DMS79 treated with DMSO at 0.1 percent for 48 hours (cell line): ENCODE results near the gene FAU.

Experiments
- DNase-seq: peaks from one replicate; lab custom pipeline; 2025; lab: John Stamatoyannopoulos, UW

The FAU gene

DNA sequence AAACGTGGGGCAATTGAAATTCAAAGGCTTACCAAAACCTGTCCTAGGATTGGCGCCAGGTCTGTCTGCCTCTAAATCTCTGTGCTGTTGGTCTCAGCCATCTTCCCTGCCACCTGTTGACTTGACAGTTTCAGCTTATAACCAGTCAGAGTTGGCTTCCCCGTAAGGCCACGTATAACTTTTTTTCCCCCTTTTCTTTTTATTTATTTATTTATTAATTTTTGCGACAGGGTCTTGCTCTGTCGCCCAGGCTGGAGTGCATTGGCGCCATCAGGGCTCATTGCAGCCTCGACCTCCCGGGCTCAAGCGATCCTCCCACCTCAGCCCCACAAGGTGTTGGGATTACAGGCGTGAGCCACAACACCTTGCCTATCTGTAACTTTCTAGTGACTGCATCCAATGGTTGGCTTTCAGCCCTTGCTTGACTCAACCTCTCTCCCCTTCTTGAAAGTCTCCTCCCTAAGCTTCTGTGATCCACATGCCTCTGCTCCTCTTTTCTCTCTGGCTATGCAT is 13.8 kb upstream of the FAU start:
- no peak for DNase-seq

DNA sequence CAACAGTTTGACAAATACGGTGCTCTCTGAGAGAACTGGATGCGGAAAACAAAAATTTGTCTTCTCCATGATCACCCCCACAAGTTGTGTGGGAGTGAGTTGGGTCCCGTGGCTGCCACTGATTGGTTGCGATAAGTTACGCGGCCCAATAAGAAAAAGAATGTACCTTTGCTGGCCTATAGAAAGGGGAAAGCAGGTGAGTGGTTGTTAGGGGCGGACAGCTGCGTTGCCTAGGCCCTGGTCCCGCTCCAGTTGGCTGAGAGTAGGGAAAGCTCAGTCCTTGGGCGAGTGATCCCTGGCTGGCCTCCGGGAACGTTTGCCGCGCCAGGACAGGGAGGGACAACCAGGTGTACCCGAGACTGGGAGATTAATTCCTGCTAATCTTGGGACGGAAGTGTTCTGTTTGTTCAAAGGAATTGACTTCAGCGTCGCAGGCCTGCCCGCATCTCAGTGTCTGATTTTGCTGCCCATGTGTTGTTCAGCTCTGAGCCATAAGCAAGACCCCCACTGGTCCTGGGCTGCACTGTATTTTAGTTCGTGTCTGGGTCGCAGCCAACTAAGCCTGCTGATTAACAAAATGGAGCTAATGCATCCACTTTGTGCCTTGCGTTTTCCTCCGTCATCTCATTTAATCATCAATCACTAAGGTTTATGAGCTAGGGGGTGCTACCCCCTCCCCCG is 13.2 kb upstream of the FAU start:
- peak; percentile 99 for DNase-seq

DNA sequence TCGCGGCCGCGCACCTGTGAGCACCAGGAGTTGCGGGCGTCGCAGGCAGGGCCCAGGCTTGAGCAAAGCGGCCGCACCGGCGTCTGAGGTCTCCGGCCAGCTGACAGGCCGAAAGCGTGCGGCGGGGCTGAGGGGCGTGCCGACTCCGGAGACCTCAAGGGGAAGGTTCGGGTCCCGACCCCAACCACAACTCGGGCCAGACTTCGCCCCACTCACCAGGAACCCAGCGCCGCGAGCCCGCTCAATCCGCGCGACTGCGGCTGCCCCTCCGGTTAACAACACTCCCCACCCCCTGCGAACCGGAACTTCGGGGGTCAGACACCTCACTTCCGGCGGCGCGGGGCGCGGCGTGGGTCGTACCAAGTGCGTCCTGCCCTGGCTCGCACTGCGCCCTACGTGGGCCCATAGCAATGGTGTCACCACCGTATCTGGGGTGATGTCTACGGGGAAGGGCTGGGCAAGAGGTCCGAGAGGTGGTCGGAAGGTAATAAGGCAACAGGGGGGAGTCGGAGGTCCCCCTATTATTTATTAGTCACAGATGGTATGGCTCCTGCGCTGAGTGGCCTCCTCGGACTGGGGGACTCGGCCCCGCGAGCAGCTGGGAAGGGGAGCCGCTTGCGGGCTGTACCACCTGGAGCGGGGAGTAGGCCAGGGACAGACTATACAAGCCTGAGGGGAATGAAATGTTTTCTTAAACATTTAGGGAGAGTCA is 12.5 kb upstream of the FAU start, which contains the start of gene SYVN1:
TSS of gene SYVN1 (minus strand) at position 280 of the 712 bp plus-strand sequence. CDS start 918 bp downstream, outside the sequence.
- peak; percentile 89 for DNase-seq

DNA sequence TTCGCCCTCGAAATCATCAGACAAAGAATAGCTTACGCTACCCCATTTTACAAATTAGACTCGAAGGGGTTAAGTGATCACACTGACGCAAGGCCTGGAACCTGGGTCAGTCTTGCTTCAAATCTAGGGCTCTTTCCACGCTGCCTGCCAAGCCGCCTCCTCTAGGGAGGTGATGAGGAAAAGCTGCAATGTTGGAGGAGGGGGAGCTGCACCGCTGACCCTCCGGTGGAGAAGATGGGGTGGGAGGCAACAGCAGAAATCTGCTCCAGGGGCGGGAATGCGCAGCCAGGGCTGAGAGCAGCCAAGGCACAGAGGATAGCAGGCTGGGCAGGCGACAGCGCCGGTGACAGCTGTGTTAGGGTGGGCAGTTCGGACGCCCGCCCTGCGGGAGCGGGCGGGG is 11.8 kb upstream of the FAU start:
- no peak for DNase-seq

DNA sequence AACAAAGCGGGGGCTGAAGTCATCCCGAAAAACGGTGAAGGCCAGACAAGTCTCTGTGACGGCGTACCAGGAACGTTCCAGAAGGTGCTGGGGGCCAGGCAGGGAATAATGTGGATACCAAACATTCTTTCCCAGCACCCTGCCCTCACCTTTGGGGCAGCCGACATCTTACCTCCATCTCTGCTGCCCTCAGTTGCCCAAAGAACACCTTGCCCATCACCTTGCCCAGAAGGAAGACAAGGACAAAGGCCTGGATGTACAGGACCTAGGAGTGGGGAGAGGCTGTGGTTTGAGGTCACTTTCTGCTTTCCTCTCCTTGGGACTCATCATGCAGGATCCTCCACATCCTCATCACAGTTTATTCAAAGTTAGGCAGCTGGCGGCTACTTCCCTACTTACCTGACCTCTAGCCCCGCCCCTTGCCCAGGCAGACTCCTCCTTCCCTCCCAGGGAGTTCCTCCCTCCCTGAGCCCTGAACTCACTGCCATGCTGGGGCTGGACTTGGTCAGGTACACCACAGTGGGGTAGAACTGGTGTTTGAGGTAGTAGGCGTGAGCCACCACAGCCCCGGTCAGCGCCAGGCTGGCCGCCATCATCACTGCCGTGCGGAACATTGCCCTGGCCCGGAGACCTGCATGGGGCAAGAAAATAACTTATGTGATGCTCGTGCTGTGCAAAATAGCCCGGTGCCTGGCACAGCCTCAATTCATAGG is 11.2 kb upstream of the FAU start:
- DNase-seq, result no peak

DNA sequence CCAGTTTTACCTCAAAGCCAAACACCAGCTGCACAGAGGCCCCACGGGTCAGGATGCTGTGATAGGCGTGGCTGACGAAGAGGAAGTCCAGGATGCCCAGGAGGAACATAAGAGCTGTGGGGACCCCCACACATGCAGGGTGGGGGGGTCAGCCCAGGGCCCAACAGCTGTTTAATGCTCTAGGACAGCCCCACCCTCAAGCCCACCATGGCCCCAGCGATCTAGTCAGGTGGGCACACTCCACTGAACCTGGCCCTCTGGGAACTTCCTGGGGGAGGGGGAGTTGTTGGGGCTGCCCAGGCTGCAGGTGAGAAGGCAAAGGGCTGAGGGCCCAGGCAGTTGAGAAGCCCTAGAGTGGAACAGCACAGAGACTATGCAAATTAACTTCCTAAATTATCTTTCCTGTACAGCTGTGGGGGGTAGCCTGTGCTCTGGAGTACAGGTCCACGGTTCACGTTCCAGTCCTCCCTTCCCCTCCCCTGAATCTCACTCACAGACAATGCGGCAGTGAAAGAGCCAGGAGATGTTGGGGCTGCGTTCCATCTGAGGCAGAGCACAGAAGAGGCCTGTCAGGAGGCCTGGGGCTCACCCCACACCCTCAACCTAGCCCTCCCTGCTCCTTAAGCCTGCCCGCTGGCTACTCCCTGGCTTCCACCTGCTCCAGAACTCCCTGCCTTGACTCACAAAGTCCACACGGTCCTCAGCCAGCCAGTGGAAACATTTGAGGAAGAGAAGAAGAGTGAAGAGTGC is 10.5 kb upstream of the FAU start:
- no peak for DNase-seq

DNA sequence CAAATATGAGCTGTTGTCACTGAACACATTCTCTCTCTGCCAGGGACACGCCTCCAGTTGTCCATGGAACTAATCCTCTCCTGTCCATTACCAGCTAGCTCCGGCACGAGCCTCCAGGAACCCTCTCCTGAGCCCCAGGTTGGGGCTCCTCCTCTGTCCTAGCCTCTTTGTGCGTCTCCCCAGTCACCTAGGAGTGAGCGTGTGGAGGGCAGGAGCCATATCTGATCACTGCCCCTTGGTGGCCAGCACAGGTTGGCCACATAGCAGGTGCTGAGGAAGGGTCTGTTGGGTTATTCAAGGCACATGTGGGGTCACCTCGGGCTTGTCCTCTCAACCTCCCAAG is 9.9 kb upstream of the FAU start:
- no peak for DNase-seq

DNA sequence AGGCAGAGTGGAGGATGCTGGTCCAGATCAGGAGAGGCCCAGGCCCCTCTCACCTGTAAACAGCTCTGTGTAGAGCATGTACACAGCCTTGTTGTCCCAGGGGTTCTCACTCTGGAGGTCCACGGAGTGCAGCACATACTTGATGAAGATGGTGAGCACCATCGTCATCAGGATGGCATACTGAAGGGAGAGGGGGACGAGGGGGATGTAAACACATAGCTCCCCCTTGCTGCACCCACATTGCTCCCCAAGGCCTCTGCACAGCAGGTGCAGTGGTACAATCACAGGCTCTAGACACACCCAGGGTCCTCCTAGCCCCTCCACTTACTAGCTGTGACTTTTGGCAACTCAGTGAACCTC is 9.5 kb upstream of the FAU start:
- DNase-seq, result no peak

DNA sequence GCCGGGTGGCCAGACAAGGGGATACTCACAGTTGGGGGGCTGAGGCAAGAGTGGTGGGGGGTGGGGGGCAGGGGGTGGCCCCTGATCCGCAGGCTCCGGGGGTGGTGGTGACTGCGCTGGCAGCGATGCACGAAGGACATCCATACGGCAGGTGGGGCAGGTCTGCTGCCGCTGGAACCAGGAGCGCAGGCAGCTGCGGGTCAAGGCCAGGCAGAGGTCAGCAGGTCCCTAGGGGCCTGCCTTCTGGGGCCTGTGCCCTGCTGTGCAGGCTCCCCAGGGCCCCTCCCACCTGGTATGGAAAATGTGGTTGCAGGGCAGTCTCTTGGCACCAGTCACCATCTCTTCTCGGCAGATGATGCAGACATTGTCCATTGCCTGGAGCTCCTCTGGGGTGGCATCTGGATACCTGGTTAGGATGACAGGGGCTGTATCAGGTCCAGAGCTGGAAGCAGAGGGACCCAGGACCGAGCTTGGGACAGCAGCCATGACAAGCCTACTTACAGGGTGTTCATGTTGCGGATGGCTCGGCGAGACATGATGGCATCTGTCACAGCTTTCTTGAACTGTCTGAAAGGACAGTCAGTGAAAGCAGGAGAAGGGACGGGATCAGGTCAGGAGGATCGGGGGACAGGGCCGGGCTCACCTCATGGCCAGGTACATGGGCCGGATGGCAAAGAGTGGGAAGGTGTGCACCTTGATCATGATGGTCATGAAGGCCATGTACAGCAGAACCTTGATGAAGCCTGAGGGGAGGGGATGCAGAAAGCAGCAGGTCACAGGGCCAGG is 8.9 kb upstream of the FAU start:
- no peak for DNase-seq

DNA sequence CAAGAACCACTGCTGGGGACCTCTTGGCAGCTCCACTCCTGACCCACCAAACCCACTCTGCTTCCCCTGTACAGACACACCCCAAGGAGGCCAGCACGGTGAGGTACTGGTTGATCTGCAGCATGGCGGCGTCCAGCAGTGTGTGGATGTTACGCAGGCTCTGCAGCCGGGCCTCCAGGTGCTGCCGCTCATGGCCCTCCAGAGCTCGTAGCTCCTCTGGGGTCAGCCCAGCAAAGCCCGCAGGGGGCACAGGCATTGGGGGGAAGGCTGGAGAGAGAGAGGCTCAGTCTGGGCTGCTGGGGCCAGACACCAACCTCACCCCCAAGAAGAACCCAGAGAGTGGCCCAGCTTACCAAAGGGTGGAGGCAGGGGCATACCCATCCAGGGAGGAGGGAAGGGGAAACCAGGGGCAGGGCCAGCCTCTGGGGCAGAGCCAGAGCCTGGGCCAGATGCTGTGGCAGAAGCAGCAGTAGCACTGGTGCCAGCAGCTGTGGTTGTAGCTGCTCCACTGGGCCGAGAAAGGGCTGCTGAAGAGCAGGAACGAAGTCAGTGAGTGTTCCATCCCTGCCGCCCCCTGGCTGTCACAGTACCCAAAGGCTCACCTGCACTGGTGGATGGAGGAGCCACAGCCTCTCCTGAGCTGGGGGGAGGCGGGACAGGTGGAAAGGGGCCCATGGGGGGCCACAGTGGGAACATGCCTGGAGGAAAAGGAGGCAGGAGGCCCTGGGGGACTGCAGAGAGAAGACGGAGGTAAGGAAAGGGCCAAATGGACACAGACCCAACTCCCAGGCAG is 7.9 kb upstream of the FAU start:
- no peak for DNase-seq

DNA sequence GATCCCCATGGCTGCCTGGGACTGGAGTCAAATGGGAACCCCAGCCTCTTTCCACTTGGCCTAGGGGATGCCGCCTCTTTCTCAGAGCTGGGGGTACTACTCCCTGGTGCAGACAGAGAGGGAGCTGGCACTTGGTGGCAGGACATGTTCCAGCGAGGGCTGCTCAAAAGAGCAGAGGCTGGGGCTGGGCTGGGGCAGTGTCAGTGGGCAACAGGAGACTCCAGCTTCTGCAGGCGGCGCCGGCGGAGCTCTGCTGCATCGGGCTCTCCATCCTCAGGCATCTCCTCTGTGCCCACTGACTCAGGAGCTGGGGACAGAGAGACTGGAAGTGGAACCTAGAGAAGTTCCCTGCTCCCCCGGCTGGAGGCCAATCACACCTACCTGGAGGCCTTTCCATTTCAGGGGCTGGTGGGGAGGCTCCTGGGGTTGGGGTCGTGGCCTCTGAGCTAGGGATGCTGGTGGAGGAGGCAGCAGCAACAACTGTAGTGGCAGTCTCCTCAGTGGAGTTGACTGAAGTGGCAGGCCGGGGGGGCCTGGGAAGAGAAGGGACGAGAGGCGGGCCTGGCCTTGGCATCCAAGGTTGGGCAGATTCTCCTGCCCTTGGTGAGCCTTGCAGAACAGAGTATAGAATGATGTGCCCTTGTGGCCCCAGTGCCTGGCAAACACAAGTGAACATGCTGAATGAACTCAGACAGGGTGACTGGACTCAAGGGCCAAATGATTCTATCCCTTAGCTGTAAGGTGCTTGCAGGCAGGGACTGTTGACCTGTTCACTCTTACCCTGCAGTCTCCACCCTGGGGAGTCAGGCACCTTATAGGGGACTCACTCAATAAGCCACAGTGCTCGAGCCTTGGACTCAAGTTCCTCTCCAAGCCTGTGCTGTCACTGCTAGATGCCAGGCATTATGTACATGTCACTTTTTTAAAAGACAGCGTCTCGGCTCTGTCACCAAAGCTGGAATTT is 6.5 kb upstream of the FAU start:
- DNase-seq, result no peak

DNA sequence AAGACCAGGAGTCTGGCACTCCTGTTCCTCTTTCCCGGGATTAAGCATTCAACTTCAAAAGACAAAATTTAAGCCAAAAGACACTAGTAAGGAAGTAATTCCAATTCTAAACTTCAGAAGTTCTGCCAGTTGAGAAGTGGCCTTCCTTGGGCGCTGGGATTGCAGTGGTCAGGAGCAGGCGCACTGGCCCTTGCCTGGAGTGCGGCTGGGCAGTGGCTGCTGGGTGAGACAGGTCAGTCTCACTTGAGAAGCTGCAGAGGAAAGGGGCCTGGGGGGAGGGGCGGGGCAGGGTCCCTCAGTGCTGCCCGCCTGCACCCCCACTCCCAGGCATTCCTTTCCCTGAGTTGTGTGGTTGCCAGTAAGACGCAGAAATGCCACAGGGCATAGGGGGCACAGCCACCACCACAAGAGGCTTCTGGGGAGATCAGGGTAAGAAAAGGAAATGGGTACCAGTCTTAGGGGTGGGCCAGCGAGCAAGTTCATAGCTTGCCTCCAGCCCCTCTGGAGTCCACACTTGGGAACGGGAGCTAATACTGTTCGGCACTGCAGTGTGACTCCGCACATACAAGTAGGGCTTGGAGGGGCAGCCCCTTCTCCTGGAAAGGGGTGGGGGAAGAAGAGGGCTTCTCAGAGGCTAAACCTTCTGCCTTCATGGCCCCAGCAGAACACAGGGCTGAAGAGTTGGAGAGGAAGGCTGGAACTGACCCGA is 5.7 kb upstream of the FAU start:
- no peak for DNase-seq

DNA sequence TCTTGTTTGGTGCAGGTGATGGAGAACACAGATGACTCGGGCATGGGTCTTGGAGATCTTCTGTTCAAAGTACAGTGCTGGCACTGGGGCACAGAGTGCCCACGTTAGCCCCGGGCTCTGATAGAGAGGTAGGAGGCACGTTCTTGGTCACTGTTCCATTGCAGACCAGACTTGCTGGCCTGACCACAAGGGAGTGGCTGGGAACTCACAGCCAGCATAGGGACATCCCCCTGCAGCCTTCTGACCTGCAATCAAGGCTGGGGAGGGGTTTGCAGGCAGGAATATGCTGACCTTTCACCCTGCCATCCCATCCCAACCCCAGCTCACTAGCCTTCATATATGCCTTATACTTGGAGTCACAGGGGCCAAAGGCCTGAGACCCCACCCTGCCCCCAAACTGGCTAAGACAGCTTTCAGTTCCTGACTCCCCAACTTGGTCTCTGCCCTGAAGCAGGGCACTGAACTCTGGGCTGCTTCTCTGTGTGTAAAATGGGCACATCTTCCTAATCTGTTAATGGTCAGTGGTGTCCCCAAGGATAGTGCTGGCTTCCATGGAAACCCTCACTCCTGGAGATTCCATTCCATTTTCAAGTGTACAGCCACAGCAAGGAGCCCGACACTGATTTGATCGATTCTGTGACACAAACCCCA is 4.8 kb upstream of the FAU start:
- DNase-seq, result no peak

DNA sequence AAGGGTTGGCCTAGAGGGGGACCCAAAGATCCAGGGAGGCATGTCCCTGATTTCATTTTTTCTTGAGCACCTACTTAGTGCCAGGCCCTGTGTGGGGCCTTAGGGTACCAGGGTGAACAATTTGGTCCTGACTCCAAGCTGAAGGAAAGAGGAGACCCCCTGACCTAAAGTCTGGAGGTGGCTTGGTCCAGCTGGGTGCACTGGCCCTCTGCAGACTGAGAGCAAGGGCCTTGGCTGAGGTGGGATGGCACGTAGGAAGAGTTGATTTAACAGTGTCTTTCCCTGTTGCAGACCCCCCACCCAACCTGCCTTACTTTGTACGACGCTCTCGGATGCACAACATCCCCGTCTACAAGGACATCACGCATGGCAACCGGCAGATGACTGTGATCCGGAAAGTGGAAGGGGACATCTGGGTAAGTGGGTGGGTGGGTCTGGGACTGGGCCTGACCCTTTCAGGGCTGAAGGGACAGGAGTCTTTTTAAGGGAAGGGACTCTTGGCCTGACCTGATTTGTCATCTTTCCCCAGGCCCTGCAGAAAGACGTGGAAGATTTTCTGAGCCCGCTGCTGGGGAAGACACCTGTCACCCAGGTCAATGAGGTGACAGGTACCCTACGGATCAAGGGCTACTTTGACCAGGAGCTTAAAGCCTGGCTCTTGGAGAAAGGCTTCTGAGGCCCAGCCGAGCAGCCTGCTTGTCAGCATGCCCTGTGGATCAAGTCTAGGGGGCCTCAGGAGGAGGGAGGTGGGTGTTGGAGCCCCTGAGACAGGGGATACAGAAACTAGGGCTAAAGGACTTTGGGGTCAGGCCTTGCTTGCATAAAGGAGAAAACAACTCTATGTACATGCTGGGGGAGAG is 3.5 kb upstream of the FAU start:
- DNase-seq, result no peak

DNA sequence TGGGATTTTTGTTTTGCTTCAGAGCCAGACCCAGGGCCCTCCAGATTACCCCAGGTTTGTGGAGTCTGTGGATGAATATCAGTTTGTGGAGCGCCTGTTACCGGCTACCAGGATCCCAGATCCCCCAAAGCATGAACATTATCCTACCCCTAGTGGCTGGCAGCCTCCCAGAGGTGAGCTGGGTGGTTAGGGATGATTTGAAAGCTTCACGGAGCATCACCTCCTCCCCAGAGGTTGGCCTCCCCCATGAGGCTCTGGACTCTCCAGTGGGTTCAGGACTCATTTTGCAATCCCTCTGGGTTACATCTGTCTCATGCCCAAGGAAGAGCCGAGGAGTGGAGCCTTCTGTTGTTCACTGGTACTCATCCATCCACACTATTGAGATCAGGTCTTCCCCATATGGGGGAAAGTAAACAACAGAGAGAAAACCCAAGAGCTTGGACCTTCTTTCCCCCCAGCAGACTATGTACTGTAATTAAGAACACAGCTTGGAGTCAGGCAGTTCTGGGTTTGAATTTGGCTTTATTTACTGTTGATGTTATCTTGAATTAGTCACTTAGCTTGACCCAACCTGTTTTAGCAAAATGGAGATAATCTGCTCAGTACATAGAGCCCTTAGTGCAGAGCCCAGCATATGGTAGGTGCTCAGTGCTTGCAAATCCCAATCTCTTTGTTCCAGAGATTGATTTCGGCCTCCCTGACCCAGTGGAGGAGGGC is 2.7 kb upstream of the FAU start:
- no peak for DNase-seq

DNA sequence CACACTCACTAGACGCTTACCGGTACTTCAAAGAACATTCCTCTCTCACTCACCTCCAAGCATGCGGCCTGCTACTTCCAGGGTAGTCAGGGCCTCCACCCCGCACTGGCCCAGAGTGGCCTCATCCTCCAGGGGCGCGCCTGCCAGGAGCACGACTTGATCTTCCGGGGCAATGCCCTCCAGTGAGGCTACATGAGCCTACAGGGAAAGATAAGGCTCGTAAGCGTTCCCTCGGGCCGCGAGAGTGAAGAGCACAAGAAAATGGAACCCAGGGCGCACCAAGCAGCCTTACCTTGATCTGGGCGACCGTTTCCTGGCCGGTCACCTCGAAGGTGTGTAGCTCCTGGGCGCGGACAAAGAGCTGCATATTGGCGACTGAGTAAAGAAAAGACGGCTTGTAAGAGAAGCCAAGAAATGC is 478 bp downstream of the FAU start:
- DNase-seq, result no peak

DNA sequence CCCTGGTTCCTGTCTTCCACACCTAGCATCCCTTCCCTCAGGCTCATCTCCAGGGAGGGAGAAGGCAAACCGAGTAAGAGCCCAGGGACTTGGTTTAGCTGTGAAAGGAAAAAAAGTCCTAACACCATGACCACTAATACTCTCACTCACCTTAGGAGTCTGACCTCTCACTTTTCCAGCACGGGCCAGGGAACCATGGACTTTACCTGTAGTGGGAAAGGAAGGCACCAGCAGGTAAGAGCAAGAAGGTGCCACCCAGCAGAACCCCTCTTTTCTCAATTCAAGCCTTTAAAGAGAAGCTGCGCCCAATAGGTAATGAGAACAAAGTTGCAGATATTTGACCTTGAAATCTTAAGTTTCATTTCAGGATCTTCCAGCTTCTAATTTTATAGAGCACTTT is 1.1 kb downstream of the FAU start:
- no peak for DNase-seq
